Mesendoderm (in vitro differentiated cells): ENCODE data around the gene PAN3.
A peak's percentile ranks its signal among the peaks of the same experiment; 100 is the strongest.

Source experiments
- DNase-seq: peaks from one replicate; pipeline ENCODE4 v3.0.0; 2013
- H2AK5ac ChIP-seq: 2 replicates; pipeline ENCODE4 v1.6.1; 2013; ENCODE audit warnings: low read length, inconsistent platforms
- H2BK120ac ChIP-seq: 2 replicates; pipeline ENCODE4 v1.6.1; 2013; ENCODE audit warnings: low read depth, mild to moderate bottlenecking, low read length, moderate library complexity, mixed read lengths
- H2BK15ac ChIP-seq: replicated peaks from 2 replicates; pipeline ENCODE4 v1.6.1; 2013; ENCODE audit warnings: low read depth, mild to moderate bottlenecking, moderate library complexity
- H2BK5ac ChIP-seq: 2 replicates; pipeline ENCODE4 v1.6.1; 2013; ENCODE audit warnings: low read length, inconsistent platforms
- H3K18ac ChIP-seq: 2 replicates; pipeline ENCODE4 v1.6.1; 2013; ENCODE audit warnings: mild to moderate bottlenecking, low read length, mixed read lengths
- H3K23ac ChIP-seq: one replicate; pipeline ENCODE4 v1.6.1; 2013; ENCODE audit warnings: low read length
- H3K27ac ChIP-seq: 2 replicates; pipeline ENCODE4 v1.5.1; 2013; ENCODE audit warnings: low read depth, mild to moderate bottlenecking, inconsistent platforms, low read length, moderate library complexity
- H3K27me3 ChIP-seq: 2 replicates; pipeline ENCODE4 v1.6.1; 2013; ENCODE audit warnings: low read length, control low read depth, mild to moderate bottlenecking, inconsistent platforms; ENCODE audit not compliant: insufficient read depth, poor library complexity
- H3K36me3 ChIP-seq: 2 replicates; pipeline ENCODE4 v1.6.1; 2013; ENCODE audit warnings: low read length, inconsistent platforms; ENCODE audit not compliant: control insufficient read depth, insufficient read depth
- H3K4ac ChIP-seq: one replicate; pipeline ENCODE4 v1.6.1; 2013; ENCODE audit warnings: low read depth, mild to moderate bottlenecking, low read length, moderate library complexity
- H3K4me1 ChIP-seq: 2 replicates; pipeline ENCODE4 v1.6.1; 2013; ENCODE audit warnings: low read depth, low read length, inconsistent platforms; ENCODE audit not compliant: control insufficient read depth
- H3K4me2 ChIP-seq: 2 replicates; pipeline ENCODE4 v1.6.1; 2013; ENCODE audit warnings: low read length
- H3K4me3 ChIP-seq: 2 replicates; pipeline ENCODE4 v1.5.1; 2013; ENCODE audit warnings: mild to moderate bottlenecking, low read length
- H3K56ac ChIP-seq: one replicate; pipeline ENCODE4 v1.6.1; 2013; ENCODE audit warnings: low read length
- H3K79me1 ChIP-seq: 2 replicates; pipeline ENCODE4 v1.6.1; 2013; ENCODE audit warnings: low read length, inconsistent platforms
- H3K79me2 ChIP-seq: 2 replicates; pipeline ENCODE4 v1.6.1; 2013; ENCODE audit warnings: mild to moderate bottlenecking, low read length; ENCODE audit not compliant: control insufficient read depth, insufficient read depth
- H3K9ac ChIP-seq: 2 replicates; pipeline ENCODE4 v1.6.1; 2013; ENCODE audit warnings: low read length, inconsistent platforms
- H4K5ac ChIP-seq: one replicate; pipeline ENCODE4 v1.6.1; 2013; ENCODE audit warnings: low read length
- H4K8ac ChIP-seq: one replicate; pipeline ENCODE4 v1.6.1; 2013; ENCODE audit warnings: low read depth, mild to moderate bottlenecking, control low read depth, low read length, moderate library complexity
- WGBS: extraction: QIAGEN DNeasy Blood & Tissue Kit; methylation state at CpG from one replicate; pipeline ENCODE4 v1.1.7; 2013; ENCODE audit warnings: low lambda C conversion rate, missing lambda C conversion rate; ENCODE audit not compliant: insufficient coverage; ENCODE audit errors: extremely low coverage; 5-methylcytosine and 5-hydroxymethylcytosine counted together

PAN3 gene

GRCh38 chr13:28327373-28328270 lies 189.3 kb downstream of the PAN3 start:
- no peak overlapping the region for H2BK15ac ChIP-seq
- no peak overlapping the region for H3K27ac ChIP-seq
- no CpG with 5 or more reads among the region's 14 CpGs for WGBS
- no peak overlapping the region for H4K5ac ChIP-seq
- no peaks in the 10 kb centered on the region for H3K27me3 ChIP-seq
- H3K23ac ChIP-seq: no peak overlapping the region
- H3K56ac ChIP-seq: no peak overlapping the region
- no peaks in the 10 kb centered on the region for H3K79me2 ChIP-seq
- DNase-seq: peak; percentile 19
- H3K9ac ChIP-seq: no peak overlapping the region
- H3K4me2 ChIP-seq: no peak overlapping the region
- no peak overlapping the region for H3K18ac ChIP-seq
- H3K36me3 ChIP-seq: no peaks in the 10 kb centered on the region
- H3K4me3 ChIP-seq: no peak overlapping the region
- no peak overlapping the region for H2BK5ac ChIP-seq
- H2BK120ac ChIP-seq: no peak overlapping the region
- H3K79me1 ChIP-seq: no peaks in the 10 kb centered on the region
- H3K4me1 ChIP-seq: peaks cover 2% of the 10 kb centered on the region
- H3K4ac ChIP-seq: no peak overlapping the region
- no peak overlapping the region for H2AK5ac ChIP-seq
- no peak overlapping the region for H4K8ac ChIP-seq

- Histone ChIP-seq H3K9ac (no peak overlapping the region), H3K4me3 (no peak overlapping the region), H2BK120ac (no peak overlapping the region), H2AK5ac (no peak overlapping the region), H4K8ac (no peak overlapping the region), H3K18ac (no peak overlapping the region), H3K23ac (no peak overlapping the region), H3K79me2 (no peaks in the 10 kb centered on the region), H3K79me1 (no peaks in the 10 kb centered on the region), H2BK5ac (no peak overlapping the region), H3K4ac (no peak overlapping the region), H3K36me3 (no peaks in the 10 kb centered on the region), H3K27ac (no peak overlapping the region), H4K5ac (no peak overlapping the region), H3K27me3 (no peaks in the 10 kb centered on the region), H3K56ac (no peak overlapping the region), H3K4me1 (peaks cover 2% of the 10 kb centered on the region), H2BK15ac (no peak overlapping the region), H3K4me2 (no peak overlapping the region)
- DNase-seq: no peak
- WGBS: no CpG with 5 or more reads among the region's 8 CpGs
Measured at GRCh38 chr13:28328271-28328607, 189.9 kb downstream of the PAN3 start.

GRCh38 chr13:28329395-28330158 lies 191.2 kb downstream of the PAN3 start:
- H3K4me2 ChIP-seq: no peak overlapping the region
- no peaks in the 10 kb centered on the region for H3K79me2 ChIP-seq
- H4K8ac ChIP-seq: no peak overlapping the region
- no peak overlapping the region for H3K23ac ChIP-seq
- no peak overlapping the region for H2BK5ac ChIP-seq
- H3K4me3 ChIP-seq: no peak overlapping the region
- no peaks in the 10 kb centered on the region for H3K79me1 ChIP-seq
- H2BK15ac ChIP-seq: no peak overlapping the region
- H2AK5ac ChIP-seq: no peak overlapping the region
- no peak overlapping the region for H3K56ac ChIP-seq
- no peak for DNase-seq
- no peaks in the 10 kb centered on the region for H3K36me3 ChIP-seq
- H3K27ac ChIP-seq: no peak overlapping the region
- WGBS: no CpG with 5 or more reads among the region's 17 CpGs
- H3K18ac ChIP-seq: no peak overlapping the region
- H2BK120ac ChIP-seq: no peak overlapping the region
- H3K27me3 ChIP-seq: no peaks in the 10 kb centered on the region
- H4K5ac ChIP-seq: no peak overlapping the region
- no peak overlapping the region for H3K9ac ChIP-seq
- no peak overlapping the region for H3K4ac ChIP-seq
- H3K4me1 ChIP-seq: peaks cover 2% of the 10 kb centered on the region

GRCh38 chr13:28333204-28333881 lies 195.0 kb downstream of the PAN3 start:
- Histone ChIP-seq H2BK120ac (no peak overlapping the region), H3K56ac (no peak overlapping the region), H3K4ac (no peak overlapping the region), H4K8ac (no peak overlapping the region), H2BK15ac (no peak overlapping the region), H2AK5ac (no peak overlapping the region), H3K79me1 (no peaks in the 10 kb centered on the region), H3K27me3 (no peaks in the 10 kb centered on the region), H3K4me2 (no peak overlapping the region), H4K5ac (no peak overlapping the region), H3K9ac (no peak overlapping the region), H3K79me2 (no peaks in the 10 kb centered on the region), H3K4me3 (no peak overlapping the region), H3K18ac (no peak overlapping the region), H3K23ac (no peak overlapping the region), H3K4me1 (peaks cover 2% of the 10 kb centered on the region), H3K36me3 (no peaks in the 10 kb centered on the region), H2BK5ac (no peak overlapping the region), H3K27ac (no peak overlapping the region)
- DNase-seq: no peak
- no CpG with 5 or more reads among the region's 2 CpGs for WGBS

GRCh38 chr13:28336193-28336657 lies 197.9 kb downstream of the PAN3 start:
- Histone ChIP-seq H3K4me2 (no peak overlapping the region), H4K8ac (no peak overlapping the region), H4K5ac (no peak overlapping the region), H3K56ac (no peak overlapping the region), H2BK5ac (no peak overlapping the region), H3K36me3 (no peaks in the 10 kb centered on the region), H2BK120ac (no peak overlapping the region), H3K18ac (peak overlapping the region; percentile 39), H2BK15ac (no peak overlapping the region), H3K4me1 (peaks cover 6% of the 10 kb centered on the region), H2AK5ac (no peak overlapping the region), H3K79me1 (no peaks in the 10 kb centered on the region), H3K79me2 (no peaks in the 10 kb centered on the region), H3K23ac (no peak overlapping the region), H3K4me3 (no peak overlapping the region), H3K4ac (no peak overlapping the region), H3K27me3 (no peaks in the 10 kb centered on the region), H3K27ac (no peak overlapping the region), H3K9ac (no peak overlapping the region)
- DNase-seq: peak; percentile 48
- WGBS: no CpG with 5 or more reads among the region's 3 CpGs
